Measurements from ENCODE around the gene TMC1. TPM values are rescaled to one million over a fixed set of nuclear protein-coding genes. Genes with fewer than 3 reads are reported as not detected.
"Not testable (repeated sequence)": the region's sequence is repeated elsewhere in the genome, so short reads cannot be mapped to it uniquely, and the experiment has no call there.

TMC1 gene
- total RNA-seq, result under 1 TPM; 0.69 to 1.00 TPM
- long read RNA-seq, donor 1, result 0 reads
- long read RNA-seq, donor 2, result 0 reads

DNA sequence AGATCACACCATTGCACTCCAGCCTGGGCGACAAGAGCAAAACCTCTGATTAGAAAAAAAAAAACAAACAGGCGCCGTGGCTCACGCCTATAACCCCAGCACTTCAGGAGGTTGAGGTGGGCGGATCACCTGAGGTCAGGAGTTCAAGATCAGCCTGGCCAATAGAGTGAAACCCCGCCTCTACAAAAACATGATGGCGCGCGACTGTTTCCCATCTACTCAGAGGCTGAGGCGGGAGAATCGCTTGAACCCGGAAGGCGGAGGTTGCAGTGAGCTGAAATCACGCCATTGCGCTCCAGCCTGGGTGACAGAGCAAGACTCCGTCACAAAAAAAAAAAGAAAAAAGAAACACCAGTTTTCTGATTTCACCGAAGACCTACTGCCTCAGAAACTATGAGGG lies at the start of gene TMC1:
TMC1 (plus strand) TSS at position 193 of the 400 bp plus-strand sequence. CDS start 127,041 bp downstream, outside the sequence.
- intact Hi-C loops (cut with DNase I); DNase-seq (ENCODE audit: low spot score): not testable (repeated sequence)

DNA sequence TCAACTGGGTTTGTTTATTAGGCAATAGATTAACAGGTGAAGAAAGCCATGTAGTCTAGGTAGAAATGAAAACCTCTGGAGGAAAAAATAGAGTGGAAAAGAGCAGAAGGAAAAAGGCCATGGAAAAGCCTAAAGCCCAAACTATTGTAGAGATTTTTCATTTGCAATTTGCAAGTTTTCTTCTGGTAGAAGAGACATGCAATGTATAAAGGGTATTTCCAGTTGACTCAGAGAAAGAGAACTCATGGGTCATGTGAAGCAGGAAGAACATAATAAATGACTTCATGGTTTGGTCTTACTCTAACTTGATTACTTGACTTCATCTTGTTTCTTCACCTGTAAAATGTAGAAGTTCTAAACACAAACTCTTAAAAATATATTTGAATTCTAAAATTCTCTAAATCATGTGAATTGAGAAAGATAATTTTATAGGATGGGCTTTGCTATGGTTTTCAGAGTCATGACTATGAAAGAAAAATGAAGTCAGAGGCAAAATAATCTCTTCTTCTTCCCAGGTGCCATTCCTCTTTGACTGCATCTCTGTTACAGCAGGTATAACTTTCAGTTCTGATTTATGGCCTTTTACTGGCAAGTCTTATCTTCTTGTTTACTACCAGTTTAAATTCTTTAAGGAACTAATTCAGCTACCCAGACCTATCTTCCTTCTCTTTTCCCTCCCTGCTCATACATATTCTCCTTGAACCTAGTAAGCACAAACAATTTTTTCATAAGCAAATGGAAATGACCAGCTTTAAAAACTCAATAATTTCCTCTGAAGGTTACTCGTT lies 47.7 kb upstream of the TMC1 start:
- DNase-seq (ENCODE audit: low spot score), result no peak
- intact Hi-C loops (cut with DNase I), result no loop called here

DNA sequence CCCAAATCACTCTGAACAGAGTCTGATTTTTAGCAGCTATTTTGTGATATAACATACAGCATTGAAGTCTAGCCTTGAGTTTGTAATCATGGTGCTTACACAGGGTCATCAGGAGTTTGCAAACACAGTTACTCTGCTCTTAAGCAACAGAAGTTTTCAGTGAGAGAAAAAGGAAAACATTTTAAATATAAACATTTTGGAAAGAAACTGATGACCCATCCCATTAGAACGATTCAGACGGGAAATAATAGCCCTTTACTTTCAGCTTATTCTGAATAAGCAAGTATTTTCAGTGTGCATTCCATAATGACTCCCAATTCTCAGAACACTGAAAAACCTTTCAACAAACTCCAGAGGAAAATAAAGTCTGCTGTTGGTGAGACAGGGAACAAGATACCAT lies 46.7 kb upstream of the TMC1 start:
- DNase-seq (ENCODE audit: low spot score), result no peak
- intact Hi-C loops (cut with DNase I), result no loop called here

DNA sequence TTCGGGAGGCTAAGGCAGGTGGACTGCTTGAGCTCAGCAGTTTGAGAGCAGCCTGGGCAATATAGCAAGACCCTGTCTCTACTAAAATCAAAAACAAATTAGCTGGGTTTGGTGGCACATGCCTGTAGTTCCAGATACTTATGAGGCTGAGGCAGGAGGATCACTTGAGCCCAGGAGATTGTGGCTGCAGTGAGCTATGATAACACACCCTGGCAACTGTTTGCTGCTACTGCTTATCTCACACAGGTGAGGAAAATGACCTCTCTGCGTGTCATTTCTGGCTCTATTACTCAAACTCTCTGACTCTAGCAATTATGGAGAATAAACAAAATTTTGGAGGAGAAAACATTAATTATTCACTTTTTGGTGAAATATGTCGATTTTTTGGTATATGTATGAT lies 45.3 kb upstream of the TMC1 start:
- no peak for DNase-seq (ENCODE audit: low spot score)
- intact Hi-C loops (cut with DNase I), result no loop called here

DNA sequence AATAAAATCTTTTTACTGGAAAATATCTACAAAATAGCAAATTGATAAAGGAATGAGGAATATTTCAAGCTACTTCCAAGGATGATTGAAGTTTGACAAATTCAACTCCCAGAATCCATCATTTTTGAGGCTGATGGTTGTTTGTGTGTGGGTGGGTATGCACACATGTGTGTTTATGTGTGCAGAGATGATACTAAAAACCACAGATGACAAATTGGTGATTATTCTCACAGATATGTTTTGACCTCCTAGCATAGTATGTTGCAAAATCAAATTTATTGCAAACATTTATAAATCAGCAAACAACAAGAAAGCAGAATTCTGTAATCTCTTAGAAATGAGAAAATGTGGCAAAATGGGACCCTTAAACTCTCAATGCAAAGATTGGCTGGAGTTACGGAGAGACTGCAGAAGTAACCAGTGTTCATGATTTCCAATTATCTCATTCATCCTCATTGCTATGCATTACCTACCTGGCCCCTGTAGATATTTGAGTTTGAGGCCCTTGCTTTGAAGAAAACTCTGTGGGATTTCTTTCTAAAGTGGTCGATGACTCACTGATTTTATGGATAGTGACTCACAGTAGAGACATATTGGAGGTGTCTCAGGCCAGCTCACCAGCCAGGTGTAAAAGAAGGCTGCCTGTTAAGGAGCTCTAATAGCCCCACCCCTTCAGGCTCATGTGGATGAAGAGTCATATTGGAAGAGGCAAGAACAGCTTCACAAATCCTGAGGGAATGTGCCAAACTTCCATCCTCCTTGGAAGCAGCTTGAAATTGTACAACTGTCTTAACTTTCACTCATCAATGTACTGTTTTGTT lies 44.6 kb upstream of the TMC1 start:
- DNase-seq (ENCODE audit: low spot score), result no peak
- intact Hi-C loops (cut with DNase I), result no loop called here

DNA sequence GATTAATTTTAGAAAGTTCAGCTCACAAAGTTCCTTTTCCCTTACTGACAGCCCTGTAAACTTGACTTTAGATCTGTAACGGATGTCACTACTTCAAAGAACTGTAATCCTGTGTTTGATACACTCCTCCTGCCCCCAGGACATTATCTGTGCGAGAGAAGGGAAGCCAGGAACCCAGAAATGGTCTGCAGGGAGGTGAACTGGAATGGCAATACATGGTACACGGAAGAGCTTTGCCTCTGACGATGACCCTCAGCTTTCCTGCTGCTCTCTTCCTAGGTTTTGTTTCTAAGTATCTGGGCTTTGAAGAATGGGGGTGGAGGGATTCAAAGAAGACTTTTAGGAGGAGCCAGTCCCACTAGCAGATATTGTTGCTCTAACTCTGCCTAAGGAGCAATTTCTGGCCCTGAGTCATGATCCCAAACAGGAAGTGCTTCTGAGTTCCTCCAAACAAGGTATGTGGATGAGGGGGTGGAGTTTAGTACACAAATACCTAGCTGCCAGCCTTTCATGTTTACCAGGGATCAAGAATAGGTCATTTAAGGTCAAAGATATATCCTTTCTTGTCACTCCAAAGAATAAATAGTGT lies 43.4 kb upstream of the TMC1 start:
- intact Hi-C loops (cut with DNase I), result no loop called here
- no peak for DNase-seq (ENCODE audit: low spot score)

DNA sequence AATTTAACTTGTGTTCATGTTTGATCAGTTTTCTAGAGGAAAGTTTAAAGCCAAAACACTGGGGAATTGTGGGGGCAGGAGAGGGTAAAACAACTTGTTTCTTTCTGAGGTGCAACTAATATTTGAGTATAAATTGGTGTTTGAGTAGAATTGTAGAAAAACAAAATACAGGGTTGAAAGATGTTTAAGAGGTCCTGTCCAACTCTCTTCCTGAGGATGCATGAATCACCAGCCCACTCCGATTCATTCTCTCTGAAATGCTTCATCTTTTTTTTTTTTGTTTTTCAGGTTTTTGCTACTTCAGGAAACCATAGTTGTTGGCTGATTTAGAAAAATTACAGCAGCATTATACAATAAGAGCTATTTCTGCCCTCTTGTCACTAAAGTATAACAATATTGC lies 42.4 kb upstream of the TMC1 start:
- DNase-seq (ENCODE audit: low spot score), result no peak
- intact Hi-C loops (cut with DNase I), result no loop called here

DNA sequence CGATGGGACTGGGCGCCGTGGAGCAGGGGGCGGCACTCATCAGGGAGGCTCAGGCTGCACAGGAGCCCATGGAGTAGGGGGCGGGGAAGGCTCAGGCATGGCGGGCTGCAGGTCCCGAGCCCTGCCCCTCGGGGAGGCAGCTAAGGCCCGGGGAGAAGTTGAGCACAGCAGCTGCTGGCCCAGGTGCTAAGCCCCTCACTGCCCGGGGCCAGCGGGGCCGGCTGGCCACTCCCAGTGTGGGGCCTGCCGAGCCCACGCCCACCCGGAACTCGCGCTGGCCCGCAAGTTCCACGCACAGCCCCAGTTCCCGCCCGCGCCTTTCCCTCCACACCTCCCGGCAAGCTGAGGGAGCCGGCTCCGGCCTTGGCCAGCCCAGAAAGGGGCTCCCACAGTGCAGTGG lies 41.1 kb upstream of the TMC1 start:
- peak; percentile 58 for DNase-seq (ENCODE audit: low spot score)
- intact Hi-C loops (cut with DNase I), result not testable (repeated sequence)

DNA sequence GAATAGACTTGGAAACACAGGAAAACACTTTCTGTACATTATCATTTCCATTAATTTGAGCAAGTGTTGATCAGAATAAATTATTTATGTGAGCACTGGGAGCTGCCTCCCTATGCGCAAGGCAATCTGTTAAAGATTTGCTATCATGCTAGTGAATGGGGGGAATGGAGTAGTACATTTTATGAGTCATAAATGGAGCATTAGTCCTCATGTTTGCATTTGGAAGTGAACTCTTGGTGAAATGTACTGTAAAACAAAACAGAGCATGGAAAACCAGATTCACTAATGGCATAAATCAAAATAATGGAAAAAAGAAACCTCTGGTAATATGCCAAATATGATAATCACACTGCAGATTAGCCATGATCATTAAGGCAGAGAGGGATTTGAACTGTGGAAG lies 40.5 kb upstream of the TMC1 start:
- no peak for DNase-seq (ENCODE audit: low spot score)
- intact Hi-C loops (cut with DNase I), result no loop called here

DNA sequence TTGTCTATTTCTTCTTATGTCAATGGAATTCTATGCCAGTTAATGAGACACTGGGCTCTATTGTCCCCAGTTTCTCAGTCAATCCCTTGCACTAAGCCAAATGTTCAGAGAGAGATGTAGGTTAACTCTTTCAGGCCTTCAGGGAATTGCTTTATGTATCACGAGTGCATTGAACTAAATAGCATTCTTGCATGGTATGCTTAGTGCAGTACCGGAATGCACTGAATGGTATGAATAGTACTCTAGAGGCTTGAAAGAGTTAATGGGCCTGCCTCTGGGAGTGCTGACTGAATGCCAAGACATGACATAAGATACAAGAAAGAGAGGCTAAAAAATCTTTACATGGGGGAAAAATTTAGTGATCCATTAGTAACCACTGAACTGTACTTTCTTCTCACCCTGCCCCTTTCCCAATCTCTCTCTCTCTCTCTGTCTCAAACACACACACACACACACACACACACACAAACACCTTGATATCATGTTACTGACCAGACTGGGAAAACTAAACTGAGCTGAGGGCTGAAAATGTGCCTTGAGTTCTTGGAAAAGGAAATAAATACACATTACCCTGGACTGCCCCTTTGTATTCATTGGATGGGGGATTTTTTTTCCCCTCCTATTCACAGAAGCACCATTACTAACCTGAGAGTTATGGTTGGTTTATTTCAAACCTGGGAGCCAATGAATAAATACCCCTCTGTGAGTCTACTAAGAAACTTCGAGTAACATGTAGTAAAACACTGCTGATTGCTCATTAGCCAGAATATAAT lies 35.4 kb upstream of the TMC1 start:
- intact Hi-C loops (cut with DNase I), result no loop called here
- DNase-seq (ENCODE audit: low spot score), result no peak

DNA sequence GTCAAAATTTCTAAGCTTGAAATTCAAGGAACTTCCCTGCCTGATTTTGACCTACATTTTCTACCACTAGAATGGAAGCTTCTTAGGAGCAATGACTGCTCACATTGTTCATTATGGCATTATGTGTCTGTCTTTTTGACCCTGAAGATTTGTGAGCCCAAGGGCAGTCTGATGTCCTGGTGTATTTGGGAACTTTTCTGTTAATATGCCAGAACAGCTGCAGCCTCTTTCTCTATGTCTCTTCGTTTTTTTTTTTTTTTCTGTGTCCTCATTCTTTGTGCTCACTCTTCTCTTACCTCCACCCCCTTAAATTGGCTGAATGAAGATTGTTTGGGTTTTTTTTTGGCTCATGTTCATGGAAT lies 34.8 kb upstream of the TMC1 start:
- intact Hi-C loops (cut with DNase I), result no loop called here

DNA sequence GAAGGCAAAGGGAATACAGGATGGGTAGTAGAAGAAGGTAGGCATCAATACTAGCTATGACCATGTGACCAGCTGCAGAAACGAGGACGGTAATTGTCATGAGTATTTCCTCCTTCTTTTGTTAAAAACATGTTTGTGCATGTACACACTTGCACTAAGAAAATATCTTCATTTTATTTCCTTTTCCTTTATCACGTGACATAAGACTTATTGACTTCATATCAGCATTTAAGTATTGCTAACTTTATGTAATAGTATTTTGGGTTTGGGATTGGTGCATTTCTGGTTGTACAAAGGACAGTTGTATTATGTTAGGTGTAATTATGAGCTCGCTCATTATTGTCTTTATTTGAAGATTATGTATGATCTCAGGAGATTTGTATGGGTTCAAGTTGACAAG lies 33.7 kb upstream of the TMC1 start:
- intact Hi-C loops (cut with DNase I); DNase-seq (ENCODE audit: low spot score): not testable (repeated sequence)

More for the DNA sequence above, 34.8 kb upstream of the TMC1 start:
- DNase-seq (ENCODE audit: low spot score), result no peak

DNA sequence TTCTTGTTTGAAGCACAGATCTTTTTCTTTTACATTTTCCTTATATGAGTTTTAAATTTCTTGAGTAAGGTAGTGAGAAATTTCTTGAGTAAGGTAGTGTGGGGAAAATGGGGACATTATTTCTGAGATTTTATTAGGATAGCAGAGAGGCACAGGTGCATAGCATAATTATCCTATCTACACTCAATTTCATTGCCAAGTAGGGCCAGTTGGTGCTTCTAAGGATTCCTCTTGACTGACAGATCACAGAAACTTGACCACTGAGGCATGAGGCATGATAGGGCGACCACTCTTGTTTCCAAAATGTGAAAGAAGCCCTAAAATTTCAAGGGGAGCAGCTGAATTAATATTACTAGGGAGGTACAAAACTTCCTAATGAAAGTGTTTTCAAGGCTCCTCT lies 31.4 kb upstream of the TMC1 start:
- DNase-seq (ENCODE audit: low spot score), result no peak
- intact Hi-C loops (cut with DNase I), result no loop called here

DNA sequence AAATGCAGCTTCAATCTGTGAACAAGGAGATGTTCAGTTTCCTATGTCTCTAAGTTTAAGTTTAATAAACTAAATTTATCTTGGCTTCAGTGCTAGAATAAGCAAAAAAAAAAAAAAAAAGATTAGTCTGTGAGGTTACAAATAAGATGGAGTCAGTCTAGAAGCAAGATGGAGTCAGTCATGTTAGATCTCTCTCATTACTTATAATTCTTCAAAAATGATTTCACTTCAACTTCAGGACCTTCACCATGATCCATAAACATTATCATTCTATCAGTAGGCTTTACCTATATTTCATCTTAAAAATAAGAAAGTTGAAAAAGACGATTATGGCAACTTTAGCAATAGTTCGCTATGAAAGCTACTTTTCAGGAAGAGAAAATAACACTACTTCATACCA lies 30.2 kb upstream of the TMC1 start:
- intact Hi-C loops (cut with DNase I), result no loop called here
- DNase-seq (ENCODE audit: low spot score), result no peak

DNA sequence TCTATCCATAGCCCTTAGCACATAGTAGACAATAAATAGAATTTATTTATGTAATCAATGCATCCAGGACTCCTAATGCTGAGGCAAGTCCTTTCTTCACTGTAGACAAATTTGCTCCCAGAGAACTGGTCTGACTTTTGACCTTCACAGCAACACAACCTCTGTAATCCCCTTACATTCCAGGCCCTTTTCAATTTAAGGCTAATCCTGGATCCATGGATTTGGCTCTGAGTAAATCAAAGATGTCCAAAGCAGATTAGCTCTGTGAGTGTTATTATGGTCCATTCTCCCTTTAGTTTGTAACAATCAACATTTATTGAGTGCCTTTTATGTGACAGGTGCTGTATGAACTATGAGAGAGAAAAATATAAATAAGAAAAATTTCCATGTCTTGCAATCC lies 27.4 kb upstream of the TMC1 start:
- DNase-seq (ENCODE audit: low spot score), result no peak
- intact Hi-C loops (cut with DNase I), result no loop called here

DNA sequence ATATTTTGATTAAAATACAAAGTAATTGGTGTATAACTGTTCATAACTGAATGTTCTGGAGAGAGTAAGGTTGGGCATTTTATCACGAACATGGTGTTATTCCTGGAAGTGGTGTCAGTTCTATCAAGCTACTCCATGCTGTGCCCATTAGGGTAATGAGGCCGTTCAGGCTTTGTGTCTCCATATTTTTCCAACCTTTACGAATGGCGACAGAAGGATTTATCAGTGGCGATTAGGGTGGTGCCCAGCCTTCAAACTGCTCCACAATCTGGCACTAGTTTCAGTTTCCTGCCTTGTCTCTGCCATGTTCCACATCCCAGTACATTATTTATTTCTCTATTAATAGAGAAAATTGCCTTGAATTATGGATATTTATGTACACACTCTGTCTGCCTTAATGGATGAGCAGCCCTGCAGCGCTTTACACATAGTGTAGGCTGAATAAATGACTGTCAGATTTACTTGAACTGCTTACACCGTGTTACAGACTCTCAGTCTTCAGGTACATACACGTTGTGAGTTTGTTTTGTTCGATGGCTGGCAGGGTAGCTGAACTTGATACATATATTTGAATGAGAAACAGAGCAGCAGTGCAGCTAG lies 23.9 kb upstream of the TMC1 start:
- no peak for DNase-seq (ENCODE audit: low spot score)
- intact Hi-C loops (cut with DNase I), result no loop called here

DNA sequence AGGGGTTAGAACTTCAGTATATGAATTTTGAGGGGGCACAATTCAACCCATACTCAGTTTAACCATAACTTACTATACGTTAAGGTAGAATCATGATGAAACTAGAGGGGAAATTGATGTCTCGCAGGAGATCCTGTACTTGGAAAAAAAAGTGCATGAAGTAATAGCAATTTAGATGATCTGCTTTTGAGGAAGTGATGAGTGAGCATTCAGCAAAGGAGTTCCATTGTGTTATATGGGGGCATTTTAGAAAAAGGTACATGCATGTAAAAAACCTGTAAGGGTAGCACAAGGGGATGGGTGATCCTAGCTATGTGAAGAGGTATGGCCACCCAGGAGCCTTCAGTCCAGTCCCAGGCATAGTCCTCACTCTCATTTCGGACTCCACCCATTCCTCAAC lies 14.8 kb upstream of the TMC1 start:
- intact Hi-C loops (cut with DNase I), result no loop called here
- DNase-seq (ENCODE audit: low spot score), result no peak

DNA sequence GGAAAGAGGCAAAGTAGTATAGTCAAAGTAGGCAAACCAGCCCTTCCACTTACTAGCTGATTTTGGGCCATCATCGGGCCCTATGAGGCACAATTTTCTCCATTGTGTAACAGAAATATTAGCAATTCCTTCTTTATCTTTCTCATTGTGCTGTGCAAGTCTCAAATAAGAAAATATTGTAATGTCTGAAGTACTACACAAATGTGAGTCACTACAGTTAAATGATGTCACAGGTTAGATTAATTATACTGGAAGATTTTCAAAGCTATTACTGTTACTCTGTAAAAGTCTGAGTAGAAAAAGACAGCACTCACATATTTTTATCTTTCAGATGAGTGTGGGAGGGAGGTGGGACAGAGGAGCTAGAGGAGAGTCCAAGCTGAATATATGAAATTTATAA lies 12.4 kb upstream of the TMC1 start:
- DNase-seq (ENCODE audit: low spot score), result no peak
- intact Hi-C loops (cut with DNase I), result no loop called here

DNA sequence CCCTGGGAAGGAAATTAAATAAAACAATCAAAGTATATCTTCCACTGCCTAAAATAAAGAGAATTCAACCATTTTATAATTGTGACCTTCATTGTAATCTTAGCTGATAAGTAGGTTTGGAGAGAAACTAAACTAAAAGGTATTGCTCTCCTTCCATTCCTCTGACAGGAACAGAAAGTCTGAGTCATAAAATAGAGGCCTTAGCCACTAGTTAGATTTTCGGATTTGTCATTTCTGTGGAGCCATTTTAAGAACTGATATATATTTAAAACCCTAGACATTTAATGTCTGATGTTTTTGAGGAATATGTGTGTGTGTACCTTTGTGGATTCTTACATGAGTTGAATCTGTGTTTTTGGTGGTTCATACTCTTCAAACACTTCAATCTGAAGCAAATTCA lies 11.8 kb upstream of the TMC1 start:
- intact Hi-C loops (cut with DNase I), result loop anchor here in 1 of 2 donors (10.0 kb wide), 1 partner anchor 545 kb away; no protein-coding TSS in a partner anchor
- DNase-seq (ENCODE audit: low spot score), result no peak
